Omental fat pad (tissue), 4 donors: ENCODE results near the gene TMEM147. TPM values are rescaled to one million over a fixed set of nuclear protein-coding genes. Genes with fewer than 3 reads are reported as not detected.

Experiments
- ATAC-seq: fragments of 150-250 bp; one replicate; pipeline ENCODE4 v1.9.1; 2016; ENCODE audit warnings: mild to moderate bottlenecking, moderate library complexity; ENCODE audit not compliant: low FRiP score
- DNase-seq: peaks from one replicate; pipeline ENCODE4 v3.0.0-alpha.2; 2019; ENCODE audit warnings: low spot score
- CTCF ChIP-seq, 3 donors: fragments of 450-650 bp; IDR thresholded peaks; one replicate each; pipeline ENCODE4 v1.5.1; 2016 to 2017; ENCODE audit warnings: antibody characterized with exemption in 3 of 3, mild to moderate bottlenecking in 3 of 3, moderate library complexity in 2 of 3
- total RNA-seq, 4 donors: library from RNA; depleted of rRNA; stranded (reverse); fragments of >200 nt; gene quantifications; one replicate each; pipeline ENCODE4 v1.1.0, GENCODE V29; 2016

TMEM147 gene
- total RNA-seq, 4 donors from 2014 or later: 67.1 to 114 (median 74.5) TPM

- TF ChIP-seq CTCF (IDR thresholded peaks at IDR 0.05): no peak
- no peak for DNase-seq
- peak; percentile 46 for ATAC-seq
Measured at GRCh38 chr19:35528218-35529038, 17.0 kb upstream of the TMEM147 start, which contains the start of gene SBSN. Gene SBSN, minus strand, starts transcription at chr19:35528311. Its CDS starts 30 bp downstream, at chr19:35528281.

GRCh38 chr19:35529241-35530218 lies 15.9 kb upstream of the TMEM147 start:
- no peak for TF ChIP-seq CTCF (IDR thresholded peaks at IDR 0.05)
- ATAC-seq (no peak), DNase-seq (no peak)

GRCh38 chr19:35531291-35531690 lies 14.1 kb upstream of the TMEM147 start:
- TF ChIP-seq CTCF (IDR thresholded peaks at IDR 0.05): no peak
- no peak for ATAC-seq
- no peak for DNase-seq

GRCh38 chr19:35533201-35533821 lies 12.1 kb upstream of the TMEM147 start, which contains the start of gene GAPDHS:
Gene GAPDHS, plus strand, starts transcription at chr19:35533456. Its CDS starts 72 bp downstream, at chr19:35533528.
- ATAC-seq (no peak), DNase-seq (no peak)
- TF ChIP-seq CTCF (IDR thresholded peaks at IDR 0.05): no peak

GRCh38 chr19:35533822-35534392 lies 11.5 kb upstream of the TMEM147 start:
- no peak for ATAC-seq
- no peak for TF ChIP-seq CTCF (IDR thresholded peaks at IDR 0.05)
- no peak for DNase-seq

- ATAC-seq: no peak
- no peak for TF ChIP-seq CTCF (IDR thresholded peaks at IDR 0.05)
- DNase-seq: no peak
Measured at GRCh38 chr19:35534803-35535480, 10.5 kb upstream of the TMEM147 start.
